Transverse colon (tissue), 4 donors: ENCODE measurements around the gene FMOD.

Experiments used
- CTCF ChIP-seq, 5 experiments: fragments of 200-600 bp in 3 of 5; fragments of 450-650 bp in 2 of 5; sonication (generic) in 3 of 5; IDR thresholded peaks; 1 replicate in 2 of 5; 2 replicates in 3 of 5; pipeline ENCODE4 v1.5.1; 2016 to 2017; ENCODE audit warnings: antibody characterized with exemption in 5 of 5, inconsistent platforms in 3 of 5, mild to moderate bottlenecking in 2 of 5, moderate library complexity in 1 of 5
- POLR2AphosphoS5 ChIP-seq, 3 donors: sonication (generic); formaldehyde crosslinking; IDR thresholded peaks; one replicate each; pipeline ENCODE4 v1.6.1; 2016; ENCODE audit warnings: antibody characterized with exemption in 3 of 3

- TF ChIP-seq CTCF (IDR thresholded peaks at IDR 0.05) (no peak), POLR2AphosphoS5 (IDR thresholded peaks at IDR 0.05) (no peak)
These were observed 19.7 kb downstream of the FMOD start for GRCh38 chr1:203331224-203331623.
